Hepatocyte (in vitro differentiated cells): ENCODE data around the gene MCM6.

ENCODE experiments used
- CTCF ChIP-seq: fragments of 200-600 bp; sonication (generic); IDR thresholded peaks from 2 replicates; pipeline ENCODE4 v1.5.1; 2016; ENCODE audit warnings: antibody characterized with exemption, mild to moderate bottlenecking; ENCODE audit not compliant: poor library complexity
- EZH2 ChIP-seq: fragments of 200-600 bp; sonication (generic); IDR thresholded peaks from 2 replicates; pipeline ENCODE4 v1.6.1; 2016; ENCODE audit warnings: antibody characterized with exemption, mild to moderate bottlenecking, borderline replicate concordance
- EZH2phosphoT487 ChIP-seq: fragments of 200-600 bp; sonication (generic); IDR thresholded peaks from one replicate; pipeline ENCODE4 v1.6.1; 2018; ENCODE audit warnings: antibody characterized with exemption, mild to moderate bottlenecking, low read depth, moderate library complexity; ENCODE audit not compliant: unreplicated experiment, severe bottlenecking

GRCh38 chr2:135826544-135826943 is 49.7 kb downstream of the MCM6 start:
- TF ChIP-seq CTCF = no peak
- TF ChIP-seq EZH2phosphoT487 = no peak
- TF ChIP-seq EZH2 = no peak
